ENCODE results near the gene SLC25A13.

SLC25A13 gene

GRCh38 chr7:96093435-96093834, 228.5 kb downstream of the SLC25A13 start:
- DNase-seq (ENCODE audit: low read depth, low spot score): no peak

- no peak for DNase-seq (ENCODE audit: low read depth, low spot score)
Observed at GRCh38 chr7:96090756-96091155, 231.1 kb downstream of the SLC25A13 start.

- DNase-seq (ENCODE audit: low read depth, low spot score): no peak
Observed at GRCh38 chr7:96089511-96089910, 232.4 kb downstream of the SLC25A13 start.

GRCh38 chr7:96088579-96088978, 233.3 kb downstream of the SLC25A13 start:
- no peak for DNase-seq (ENCODE audit: low read depth, low spot score)

GRCh38 chr7:96085953-96086352, 235.9 kb downstream of the SLC25A13 start:
- no peak for DNase-seq (ENCODE audit: low read depth, low spot score)

- no peak for DNase-seq (ENCODE audit: low read depth, low spot score)
Observed at GRCh38 chr7:96084881-96085553, 236.9 kb downstream of the SLC25A13 start.

- no peak for DNase-seq (ENCODE audit: low read depth, low spot score)
Observed at GRCh38 chr7:96080027-96080426, 241.9 kb downstream of the SLC25A13 start.

GRCh38 chr7:96076350-96076707, 245.6 kb downstream of the SLC25A13 start:
- DNase-seq (ENCODE audit: low read depth, low spot score): no peak

GRCh38 chr7:96075510-96076349, 246.2 kb downstream of the SLC25A13 start:
- no peak for DNase-seq (ENCODE audit: low read depth, low spot score)

GRCh38 chr7:96074871-96075270, 247.0 kb downstream of the SLC25A13 start:
- DNase-seq (ENCODE audit: low read depth, low spot score): no peak
